Keratinocyte (primary cell): ENCODE data around the gene GOPC. TPM values are rescaled to one million over a fixed set of nuclear protein-coding genes. Genes with fewer than 3 reads are reported as not detected.
"Not testable (repeated sequence)": the region's sequence is repeated elsewhere in the genome, so short reads cannot be mapped to it uniquely, and the experiment has no call there.

Experiments used
- DNase-seq: peaks from one replicate; pipeline ENCODE4 v3.0.0-alpha.2; 2011; ENCODE audit warnings: low read depth, missing footprints, low spot score
- FAIRE-seq: peaks from 2 replicates; lab custom pipeline; 2011; peaks lifted over from hg19 to GRCh38; lab: Jason Lieb, UNC
- H2AFZ ChIP-seq: 2 replicates; pipeline ENCODE4 v1.6.0; 2012; ENCODE audit warnings: low read length, control low read depth, inconsistent platforms; ENCODE audit not compliant: control insufficient read depth
- H3K27ac ChIP-seq: 2 replicates; pipeline ENCODE4 v1.5.1; 2011; ENCODE audit warnings: low read length; ENCODE audit not compliant: control insufficient read depth, insufficient read depth
- H3K27me3 ChIP-seq: 3 replicates; pipeline ENCODE4 v1.6.0; 2011; ENCODE audit warnings: low read length; ENCODE audit not compliant: control insufficient read depth, insufficient read depth; ENCODE audit errors: extremely low read depth
- H3K36me3 ChIP-seq, 2 experiments: 2 replicates in 1 of 2; 3 replicates in 1 of 2; pipeline ENCODE4 v1.5.1; 2011; ENCODE audit warnings: low read length in 2 of 2, mild to moderate bottlenecking in 1 of 2; ENCODE audit not compliant: control insufficient read depth in 2 of 2, insufficient read depth in 2 of 2; ENCODE audit errors: extremely low read depth in 1 of 2
- H3K4me1 ChIP-seq: 3 replicates; pipeline ENCODE4 v1.5.1; 2011; ENCODE audit warnings: low read length; ENCODE audit not compliant: control insufficient read depth, insufficient read depth; ENCODE audit errors: extremely low read depth
- H3K4me2 ChIP-seq: 3 replicates; pipeline ENCODE4 v1.6.0; 2011; ENCODE audit warnings: low read depth, low read length; ENCODE audit not compliant: control insufficient read depth, insufficient read depth; ENCODE audit errors: extremely low read depth
- H3K4me3 ChIP-seq, 3 experiments: fragments of 200-600 bp in 1 of 3; sonication (generic) in 1 of 3; 2 replicates in 2 of 3; 3 replicates in 1 of 3; pipeline ENCODE4 v1.5.1; 2011 to 2016; ENCODE audit warnings: low read length in 3 of 3, mild to moderate bottlenecking in 3 of 3, control low read depth in 2 of 3, inconsistent platforms in 1 of 3, low read depth in 1 of 3, mixed read lengths in 1 of 3, mixed run types in 1 of 3, moderate library complexity in 1 of 3; ENCODE audit not compliant: control insufficient read depth in 2 of 3, insufficient read depth in 2 of 3; ENCODE audit errors: extremely low read depth in 1 of 3
- H3K79me2 ChIP-seq: 2 replicates; pipeline ENCODE4 v1.6.0; 2012; ENCODE audit warnings: low read length; ENCODE audit not compliant: control insufficient read depth, insufficient read depth
- H3K9ac ChIP-seq: 3 replicates; pipeline ENCODE4 v1.6.0; 2011; ENCODE audit warnings: low read length; ENCODE audit not compliant: control insufficient read depth, insufficient read depth; ENCODE audit errors: extremely low read depth
- H3K9me1 ChIP-seq: 3 replicates; pipeline ENCODE4 v1.6.0; 2011; ENCODE audit warnings: low read length; ENCODE audit not compliant: control insufficient read depth, insufficient read depth; ENCODE audit errors: extremely low read depth
- H3K9me3 ChIP-seq: 2 replicates; pipeline ENCODE4 v1.5.1; 2012; ENCODE audit warnings: low read depth, low read length; ENCODE audit not compliant: control insufficient read depth
- H4K20me1 ChIP-seq: 3 replicates; pipeline ENCODE4 v1.6.0; 2011; ENCODE audit warnings: low read length; ENCODE audit not compliant: control insufficient read depth, insufficient read depth; ENCODE audit errors: extremely low read depth
- EZH2 ChIP-seq: IDR thresholded peaks from one replicate; pipeline ENCODE4 v1.6.1; 2012; ENCODE audit warnings: inconsistent platforms, mild to moderate bottlenecking, low read length, moderate library complexity
- dilution Hi-C: fragments of 300-500 bp; cut with MboI; formaldehyde crosslinking; loops from one replicate; pipeline ENCODE4 v1.7.0; 2020; ENCODE audit warnings: low sequenced_read_pairs; ENCODE audit not compliant: extremely low pct_ligation_motif_present
- polyA plus RNA-seq, 5 experiments: library from polyadenylated mRNA; depleted of rRNA in 3 of 5; stranded (reverse) in 3 of 5; stranded (forward) in 1 of 5; unstranded in 1 of 5; fragments of >200 nt; gene quantifications; 1 replicate in 1 of 5; 2 replicates in 3 of 5; 3 replicates in 1 of 5; pipeline versions ENCODE4 v1.2.1 to v1.2.3, GENCODE V29; 2011 to 2012; ENCODE audit warnings: missing spikeins in 2 of 5, low read depth in 1 of 5, low replicate concordance in 1 of 5
- TF ChIP-seq, protein P1 (sequence below), 3 experiments: IDR thresholded peaks in 1 of 3; conservative IDR thresholded peaks in 1 of 3; optimal IDR thresholded peaks in 1 of 3; 2 replicates in 2 of 3; 3 replicates in 1 of 3; pipeline versions ENCODE3 to v1.5.1; 2011; ENCODE audit warnings: low read length in 3 of 3, mild to moderate bottlenecking in 3 of 3, moderate library complexity in 2 of 3, control low read depth in 1 of 3, inconsistent platforms in 1 of 3; ENCODE audit not compliant: insufficient read depth in 2 of 3; ENCODE audit errors: extremely low read depth in 1 of 3

Gene GOPC
- polyA plus RNA-seq, 1 donor (not counting 4 experiments of a cell fraction or from before 2014, with no cell fraction given), result 33.9 TPM

GRCh38 chr6:117520603-117521395, 81.5 kb downstream of the GOPC start:
- TF ChIP-seq EZH2, result no peak
- TF ChIP-seq, protein P1, sequence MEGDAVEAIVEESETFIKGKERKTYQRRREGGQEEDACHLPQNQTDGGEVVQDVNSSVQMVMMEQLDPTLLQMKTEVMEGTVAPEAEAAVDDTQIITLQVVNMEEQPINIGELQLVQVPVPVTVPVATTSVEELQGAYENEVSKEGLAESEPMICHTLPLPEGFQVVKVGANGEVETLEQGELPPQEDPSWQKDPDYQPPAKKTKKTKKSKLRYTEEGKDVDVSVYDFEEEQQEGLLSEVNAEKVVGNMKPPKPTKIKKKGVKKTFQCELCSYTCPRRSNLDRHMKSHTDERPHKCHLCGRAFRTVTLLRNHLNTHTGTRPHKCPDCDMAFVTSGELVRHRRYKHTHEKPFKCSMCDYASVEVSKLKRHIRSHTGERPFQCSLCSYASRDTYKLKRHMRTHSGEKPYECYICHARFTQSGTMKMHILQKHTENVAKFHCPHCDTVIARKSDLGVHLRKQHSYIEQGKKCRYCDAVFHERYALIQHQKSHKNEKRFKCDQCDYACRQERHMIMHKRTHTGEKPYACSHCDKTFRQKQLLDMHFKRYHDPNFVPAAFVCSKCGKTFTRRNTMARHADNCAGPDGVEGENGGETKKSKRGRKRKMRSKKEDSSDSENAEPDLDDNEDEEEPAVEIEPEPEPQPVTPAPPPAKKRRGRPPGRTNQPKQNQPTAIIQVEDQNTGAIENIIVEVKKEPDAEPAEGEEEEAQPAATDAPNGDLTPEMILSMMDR (optimal IDR thresholded peaks at IDR 0.05 in 1 of 3, IDR thresholded peaks at IDR 0.05 in 1 of 3, conservative IDR thresholded peaks at IDR 0.05 in 1 of 3; ENCODE audit: extremely low read depth in 1 of 3, insufficient read depth in 2 of 3, low read length in 3 of 3), result no peak
- H3K4me1 ChIP-seq, result no peaks in the 10 kb centered on the region
- H3K79me2 ChIP-seq, result peaks cover 2% of the 10 kb centered on the region
- dilution Hi-C loops, result no loop called here
- no peak overlapping the region for H3K9ac ChIP-seq
- no peak for FAIRE-seq
- H3K9me1 ChIP-seq, result no peaks in the 10 kb centered on the region
- no peak overlapping the region for H3K4me3 ChIP-seq
- peaks cover 3 to 5% of the 10 kb centered on the region in 2 experiments for H3K36me3 ChIP-seq
- H2AFZ ChIP-seq, result no peak overlapping the region
- no peaks in the 10 kb centered on the region for H4K20me1 ChIP-seq
- H3K27me3 ChIP-seq, result no peaks in the 10 kb centered on the region
- no peak overlapping the region for H3K27ac ChIP-seq
- no peak for DNase-seq
- H3K9me3 ChIP-seq, result no peaks in the 10 kb centered on the region
- no peak overlapping the region for H3K4me2 ChIP-seq

- H3K27me3 ChIP-seq, result no peaks in the 10 kb centered on the region
- no peak overlapping the region for H2AFZ ChIP-seq
- no peaks in the 10 kb centered on the region for H4K20me1 ChIP-seq
- dilution Hi-C loops, result no loop called here
- no peaks in the 10 kb centered on the region for H3K4me1 ChIP-seq
- no peak for DNase-seq
- no peaks in the 10 kb centered on the region for H3K9me1 ChIP-seq
- no peak overlapping the region for H3K27ac ChIP-seq
- no peak overlapping the region for H3K4me3 ChIP-seq
- FAIRE-seq, result no peak
- no peaks in the 10 kb centered on the region for H3K9me3 ChIP-seq
- no peak overlapping the region for H3K9ac ChIP-seq
- H3K4me2 ChIP-seq, result no peak overlapping the region
- peaks cover 4% of the 10 kb centered on the region in 2 experiments for H3K36me3 ChIP-seq
- TF ChIP-seq EZH2, result no peak
- TF ChIP-seq, protein P1 (optimal IDR thresholded peaks at IDR 0.05 in 1 of 3, IDR thresholded peaks at IDR 0.05 in 1 of 3, conservative IDR thresholded peaks at IDR 0.05 in 1 of 3; ENCODE audit: extremely low read depth in 1 of 3, insufficient read depth in 2 of 3, low read length in 3 of 3), result no peak
- peaks cover 2% of the 10 kb centered on the region for H3K79me2 ChIP-seq
These were observed 83.4 kb downstream of the GOPC start for GRCh38 chr6:117518870-117519269.

- H3K27ac ChIP-seq, H3K4me1 ChIP-seq, H3K9ac ChIP-seq, H3K27me3 ChIP-seq, dilution Hi-C loops, H3K9me3 ChIP-seq, H4K20me1 ChIP-seq, DNase-seq, H3K9me1 ChIP-seq, H3K4me3 ChIP-seq, FAIRE-seq, H2AFZ ChIP-seq, H3K79me2 ChIP-seq, H3K36me3 ChIP-seq, H3K4me2 ChIP-seq: not testable (repeated sequence)
These were observed 84.3 kb downstream of the GOPC start for GRCh38 chr6:117517995-117518394.
